MCF 10A (cell line): Measurements from ENCODE around the gene RHBDD1. TPM values are rescaled to one million over a fixed set of nuclear protein-coding genes. Genes with fewer than 3 reads are reported as not detected.

ENCODE experiments used
- BruUV-seq: library from RNA; stranded (reverse); fragments of 400-500 nt; replicated peaks from 2 replicates; lab custom pipeline; 2021; lab: Mats Ljungman, UMichigan
- CTCF ChIA-PET: fragments of 300-600 bp; sonication (Branson Sonifier 250); formaldehyde crosslinking; extraction: SDS; loops from one replicate; lab custom pipeline; 2021; ENCODE audit warnings: antibody characterized with exemption, inconsistent platforms; lab: Yijun Ruan, JAX
- POLR2A ChIA-PET: fragments of 300-600, 350-650 bp; sonication (Branson Sonifier 250); formaldehyde crosslinking; extraction: SDS; loops from one replicate; lab custom pipeline; 2020; ENCODE audit warnings: antibody characterized with exemption, inconsistent platforms; lab: Yijun Ruan, JAX
- DNase-seq: peaks from one replicate; pipeline ENCODE4 v3.0.0-alpha.2; 2018; ENCODE audit not compliant: unreplicated experiment
- H3K27ac Mint-ChIP-seq: one replicate; pipeline ENCODE4 v1.8.0; 2022; ENCODE audit warnings: mild to moderate bottlenecking, low read depth, mixed read lengths; ENCODE audit not compliant: unreplicated experiment
- H3K27me3 Mint-ChIP-seq: one replicate; pipeline ENCODE4 v1.8.0; 2022; ENCODE audit warnings: mixed read lengths; ENCODE audit not compliant: insufficient read depth, unreplicated experiment
- H3K36me3 Mint-ChIP-seq: one replicate; pipeline ENCODE4 v1.8.0; 2022; ENCODE audit warnings: mild to moderate bottlenecking, moderate library complexity, mixed read lengths; ENCODE audit not compliant: insufficient read depth, unreplicated experiment
- H3K4me1 Mint-ChIP-seq: one replicate; pipeline ENCODE4 v1.8.0; 2022; ENCODE audit warnings: mixed read lengths; ENCODE audit not compliant: insufficient read depth, unreplicated experiment
- H3K4me3 Mint-ChIP-seq: one replicate; pipeline ENCODE4 v1.8.0; 2022; ENCODE audit warnings: mild to moderate bottlenecking, moderate library complexity, mixed read lengths; ENCODE audit not compliant: unreplicated experiment
- H3K9me3 Mint-ChIP-seq: one replicate; pipeline ENCODE4 v1.8.0; 2022; ENCODE audit warnings: mixed read lengths; ENCODE audit not compliant: unreplicated experiment
- CTCF ChIP-seq: fragments of 200-600 bp; IDR thresholded peaks from one replicate; pipeline ENCODE4 v1.8.0; 2022; ENCODE audit warnings: antibody characterized with exemption, mild to moderate bottlenecking; ENCODE audit not compliant: unreplicated experiment
- intact Hi-C: fragments of 100-400 bp; cut with micrococcal nuclease; formaldehyde crosslinking; loops from 2 replicates; pipeline ENCODE4 v1.14.1; 2022
- total RNA-seq: library from RNA; stranded (reverse); gene quantifications from 2 replicates; pipeline ENCODE4 v1.2.3, GENCODE V29; 2022

RHBDD1 gene
- total RNA-seq, 1 experiment from 2014 or later = 76.0 TPM

DNA sequence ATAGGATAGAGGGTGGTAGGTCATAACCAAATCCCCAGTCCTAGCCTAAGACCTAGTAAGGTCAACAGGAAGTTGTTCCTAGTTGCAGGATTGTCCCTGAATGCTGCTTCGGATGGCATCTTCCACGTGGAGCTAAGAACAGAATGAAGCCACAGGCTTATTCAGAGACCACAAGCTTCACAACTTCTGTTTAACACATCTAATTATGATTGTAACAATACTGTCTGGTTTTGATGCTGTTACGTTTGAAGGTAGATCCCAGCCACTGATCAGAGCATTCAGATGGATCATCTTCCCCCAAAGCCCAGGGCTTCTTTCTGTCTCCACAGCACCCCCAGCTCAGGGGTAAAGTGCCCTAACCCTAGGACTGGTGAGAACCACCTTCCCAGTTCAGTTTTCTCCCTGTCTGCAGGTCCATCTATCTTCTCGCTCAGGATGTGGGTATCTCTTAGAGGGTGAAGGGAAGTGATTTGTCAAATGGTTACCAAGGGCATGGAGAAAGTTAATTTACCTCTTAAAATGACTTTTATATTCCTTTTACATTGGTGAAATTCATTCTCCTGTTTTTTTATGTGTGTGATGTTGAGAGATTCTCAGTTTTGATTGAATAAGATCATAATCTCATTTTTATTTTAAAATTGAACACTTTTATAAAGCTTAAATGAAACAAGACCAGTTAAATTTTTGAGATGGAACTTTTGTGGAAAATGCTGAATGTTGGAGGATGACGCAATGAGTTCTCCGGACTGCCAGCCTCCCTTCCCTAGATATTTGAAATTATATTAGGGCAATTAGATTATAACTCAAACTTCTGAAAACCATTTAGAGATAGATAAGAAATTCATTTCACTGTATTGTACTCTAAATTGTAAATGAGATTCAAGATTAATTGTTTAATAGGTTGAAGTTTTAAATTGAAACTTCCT, 66.5 kb downstream of the RHBDD1 start:
- H3K27ac Mint-ChIP-seq = peak overlapping the region; percentile 72
- no TSS peak for BruUV-seq
- peaks cover 12% of the 10 kb centered on the region for H3K36me3 Mint-ChIP-seq

GRCh38 chr2:226903179-226903578, 67.3 kb downstream of the RHBDD1 start:
- peak overlapping the region; percentile 72 for H3K27ac Mint-ChIP-seq
- CTCF ChIA-PET = interaction anchor here (0.5 to 0.7 kb wide), 4 partner anchors 11 to 1145 kb away, joined by 3 to 5 read pairs (median 3); no protein-coding TSS in a partner anchor
- no TSS peak for BruUV-seq
- H3K36me3 Mint-ChIP-seq = peaks cover 12% of the 10 kb centered on the region
- no peaks in the 10 kb centered on the region for H3K9me3 Mint-ChIP-seq
- H3K4me3 Mint-ChIP-seq = peak overlapping the region; percentile 37
- peak; percentile 75 for DNase-seq
- peaks cover 7% of the 10 kb centered on the region for H3K4me1 Mint-ChIP-seq
- POLR2A ChIA-PET = interaction anchor here (1.0 to 5.1 kb wide), 3 partner anchors 11 to 17 kb away, joined by 3 to 37 read pairs (median 5); no protein-coding TSS in a partner anchor
- intact Hi-C loops = no loop called here
- H3K27me3 Mint-ChIP-seq = no peaks in the 10 kb centered on the region
- no peak for TF ChIP-seq CTCF

More for the DNA sequence above, 66.5 kb downstream of the RHBDD1 start:
- CTCF ChIA-PET = interaction anchor here (0.6 kb wide), 1 partner anchor 20 kb away, joined by 5 read pairs; no protein-coding TSS in a partner anchor
- POLR2A ChIA-PET = interaction anchor here (1.0 to 5.1 kb wide), 4 partner anchors 11 to 16 kb away, joined by 3 to 37 read pairs (median 4); no protein-coding TSS in a partner anchor
- no peak for TF ChIP-seq CTCF
- H3K27me3 Mint-ChIP-seq = no peaks in the 10 kb centered on the region
- H3K4me3 Mint-ChIP-seq = no peak overlapping the region
- no peaks in the 10 kb centered on the region for H3K9me3 Mint-ChIP-seq
- intact Hi-C loops = no loop called here
- no peak for DNase-seq
- peaks cover 7% of the 10 kb centered on the region for H3K4me1 Mint-ChIP-seq

DNA sequence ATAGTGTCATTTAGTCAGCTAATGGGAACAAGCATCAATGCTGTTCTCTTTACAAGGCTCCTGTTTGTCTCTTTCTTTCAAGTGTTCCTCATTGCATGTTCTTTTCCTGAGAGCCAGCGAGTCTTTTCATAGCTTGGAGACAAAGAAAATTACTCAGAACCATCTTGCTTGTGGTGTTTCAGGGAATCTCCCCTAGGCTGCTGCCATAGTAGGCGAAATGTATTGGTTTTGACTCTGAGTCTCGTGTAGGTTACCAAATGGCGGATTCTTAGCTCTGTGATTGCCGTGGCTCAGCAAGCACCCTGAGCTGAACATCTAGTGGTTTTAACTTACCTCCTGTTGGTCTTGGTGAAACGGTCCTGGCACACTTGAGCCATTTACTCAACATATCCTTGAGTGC, 68.7 kb downstream of the RHBDD1 start:
- Mint-ChIP-seq H3K4me1 (peaks cover 7% of the 10 kb centered on the region), H3K36me3 (peaks cover 12% of the 10 kb centered on the region), H3K27ac (no peak overlapping the region), H3K4me3 (no peak overlapping the region), H3K9me3 (no peaks in the 10 kb centered on the region), H3K27me3 (no peaks in the 10 kb centered on the region)
- TF ChIP-seq CTCF = no peak
- DNase-seq = no peak
- no TSS peak for BruUV-seq
- CTCF ChIA-PET = interaction anchor here (1.0 to 1.1 kb wide), 2 partner anchors 8 to 12 kb away, joined by 3 to 4 read pairs; no protein-coding TSS in a partner anchor
- intact Hi-C loops = no loop called here
- POLR2A ChIA-PET = interaction anchor here (0.5 to 5.1 kb wide), 2 partner anchors 10 to 66 kb away, joined by 3 to 37 read pairs; no protein-coding TSS in a partner anchor

DNA sequence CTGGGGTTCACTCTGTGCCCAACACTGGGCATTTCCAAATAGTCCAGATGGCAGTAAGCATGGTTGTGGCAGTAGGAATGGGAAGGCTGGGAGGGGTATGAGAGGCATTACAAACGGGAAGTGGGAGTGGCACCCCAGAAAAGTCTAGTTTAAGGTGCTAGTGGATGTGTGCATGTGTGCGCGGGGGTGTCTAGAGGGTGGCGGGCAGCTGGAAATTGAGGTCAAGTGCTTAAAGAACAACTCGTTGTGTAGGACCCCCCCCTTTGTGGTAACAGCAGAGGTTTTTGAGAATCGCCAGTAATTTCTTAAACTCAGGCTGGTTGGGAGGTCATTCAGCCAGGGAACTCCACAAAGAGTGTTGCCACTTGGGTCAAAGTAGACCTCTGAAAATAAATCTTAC, 69.9 kb downstream of the RHBDD1 start:
- no peak overlapping the region for H3K27ac Mint-ChIP-seq
- H3K9me3 Mint-ChIP-seq = no peaks in the 10 kb centered on the region
- BruUV-seq = no TSS peak
- no peak overlapping the region for H3K4me3 Mint-ChIP-seq
- H3K27me3 Mint-ChIP-seq = no peaks in the 10 kb centered on the region
- POLR2A ChIA-PET = interaction anchor here (1.2 to 5.1 kb wide), 2 partner anchors 8 to 9 kb away, joined by 3 to 37 read pairs; no protein-coding TSS in a partner anchor
- intact Hi-C loops = no loop called here
- CTCF ChIA-PET = no interaction called here
- no peak for DNase-seq
- no peak for TF ChIP-seq CTCF
- H3K36me3 Mint-ChIP-seq = peaks cover 16% of the 10 kb centered on the region
- H3K4me1 Mint-ChIP-seq = peaks cover 7% of the 10 kb centered on the region
